HFFc6 (cell line): Measurements from ENCODE around the gene LCA5. TPM values are rescaled to one million over a fixed set of nuclear protein-coding genes. Genes with fewer than 3 reads are reported as not detected.
"Not testable (repeated sequence)": the region's sequence is repeated elsewhere in the genome, so short reads cannot be mapped to it uniquely, and the experiment has no call there.

Experiments
- DNase-seq: peaks from one replicate; pipeline ENCODE4 v3.0.0-alpha.2; 2018
- H3K27ac Mint-ChIP-seq: 2 replicates; pipeline ENCODE4 v1.8.0; 2020; ENCODE audit warnings: mild to moderate bottlenecking, mixed read lengths
- H3K27me3 Mint-ChIP-seq: 2 replicates; pipeline ENCODE4 v1.8.0; 2021; ENCODE audit warnings: mild to moderate bottlenecking, moderate library complexity, mixed read lengths; ENCODE audit not compliant: insufficient read depth
- H3K36me3 Mint-ChIP-seq: 2 replicates; pipeline ENCODE4 v1.8.0; 2021; ENCODE audit warnings: low read depth, mixed read lengths
- H3K4me1 Mint-ChIP-seq: 2 replicates; pipeline ENCODE4 v1.8.0; 2020; ENCODE audit warnings: low read depth, mixed read lengths
- H3K4me3 Mint-ChIP-seq: 2 replicates; pipeline ENCODE4 v1.8.0; 2020; ENCODE audit warnings: mild to moderate bottlenecking, moderate library complexity, mixed read lengths
- H3K9me3 Mint-ChIP-seq: 2 replicates; pipeline ENCODE4 v1.8.0; 2020; ENCODE audit warnings: mild to moderate bottlenecking, mixed read lengths
- CTCF ChIP-seq: fragments of 200-600 bp; sonication (generic); IDR thresholded peaks from 2 replicates; pipeline ENCODE4 v1.5.0; 2021; ENCODE audit warnings: antibody characterized with exemption, mild to moderate bottlenecking
- long read RNA-seq: library from polyadenylated mRNA; unstranded; transcript quantifications from one replicate; pipeline ENCODE4 v2.0.0, GENCODE V29; 2019
- total RNA-seq, 6 experiments: library from RNA; stranded (reverse); fragmentation: NEBNext Ultra II Directional; extraction: Animal tissue kit (Norgen Biotek cat#: 25700); gene quantifications; 2 replicates in 1 of 6; 3 replicates in 5 of 6; pipeline ENCODE4 v1.2.3, GENCODE V29; 2021

Gene LCA5
- total RNA-seq = 1 to 10 TPM; 2.9 to 3.8 (median 3.3) TPM
- long read RNA-seq, full-length matches to known transcripts = 2 of 7 reads
- long read RNA-seq, partial matches to known transcripts = 3 of 7 reads
- long read RNA-seq, other reads (novel, unspliced or antisense) = 2 of 7 reads

GRCh38 chr6:79536954-79537747 is at the start of gene LCA5:
TSS of gene LCA5 (minus strand) at chr6:79537430. CDS start at chr6:79518894, 18,536 bp downstream.
- peaks cover 8% of the 10 kb centered on the region; the same call in 1 of the 2 replicates for H3K36me3 Mint-ChIP-seq
- no peak within 1 kb of the TSS for H3K4me3 Mint-ChIP-seq
- no peaks in the 10 kb centered on the region for H3K9me3 Mint-ChIP-seq
- DNase-seq = peak; percentile 97
- no peak for TF ChIP-seq CTCF
- H3K27ac Mint-ChIP-seq = no peak within 1 kb of the TSS
- H3K4me1 Mint-ChIP-seq = peaks cover 17% of the 10 kb centered on the region
- peaks cover 2% of the 10 kb centered on the region; the same call in 1 of the 2 replicates for H3K27me3 Mint-ChIP-seq

DNA sequence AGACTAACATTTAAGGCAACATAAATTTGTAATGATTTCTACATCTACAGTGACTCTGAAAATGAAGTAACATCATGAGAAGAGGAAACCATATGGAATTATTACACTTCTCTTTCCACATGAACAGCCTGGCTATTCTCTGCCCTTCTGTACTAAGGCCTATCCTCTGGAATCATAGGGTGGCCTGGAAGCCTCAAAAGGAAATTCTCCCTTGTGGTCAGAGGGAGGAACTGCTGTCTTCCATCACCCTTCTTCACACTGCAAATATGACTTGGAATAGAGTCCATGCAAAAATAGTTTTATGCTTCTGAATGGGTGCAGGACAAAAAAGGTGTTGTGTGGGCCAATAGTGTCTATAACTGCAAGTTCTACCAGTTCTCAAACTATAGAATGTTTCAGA is 49.3 kb upstream of the LCA5 start:
- peak; percentile 70 for TF ChIP-seq CTCF
- Mint-ChIP-seq H3K27ac (no peak overlapping the region), H3K4me1 (no peaks in the 10 kb centered on the region), H3K4me3 (no peak overlapping the region), H3K27me3 (peaks cover 1% of the 10 kb centered on the region; the same call in 1 of the 2 replicates), H3K9me3 (peaks cover 11% of the 10 kb centered on the region), H3K36me3 (no peaks in the 10 kb centered on the region)
- peak; percentile 36 for DNase-seq

GRCh38 chr6:79584332-79584731 is 47.1 kb upstream of the LCA5 start:
- Mint-ChIP-seq H3K36me3 (no peaks in the 10 kb centered on the region), H3K9me3 (peaks cover 16% of the 10 kb centered on the region), H3K4me1 (no peaks in the 10 kb centered on the region), H3K27ac (no peak overlapping the region), H3K4me3 (no peak overlapping the region), H3K27me3 (peaks cover 1% of the 10 kb centered on the region; the same call in 1 of the 2 replicates)
- no peak for TF ChIP-seq CTCF
- no peak for DNase-seq

DNA sequence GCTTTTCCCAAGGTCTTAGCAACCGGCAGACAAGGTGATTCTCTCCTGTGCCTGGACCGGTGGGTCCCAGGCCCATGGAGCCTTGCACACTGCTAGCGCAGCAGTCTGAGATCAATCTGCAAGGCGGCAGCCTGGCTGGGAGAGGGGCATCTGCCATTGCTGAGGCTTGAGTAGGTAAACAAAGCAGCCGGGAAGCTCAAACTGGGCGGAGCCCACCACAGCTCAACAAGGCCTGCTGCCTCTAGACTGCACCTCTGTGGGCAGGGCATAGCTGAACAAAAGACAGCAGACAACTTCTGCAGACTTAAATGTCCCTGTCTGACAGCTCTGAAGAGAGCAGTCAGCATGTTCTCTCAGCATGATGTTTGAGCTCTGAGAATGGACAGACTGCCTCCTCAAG is 40.7 kb upstream of the LCA5 start:
- not testable (repeated sequence) for H3K27ac Mint-ChIP-seq, H3K4me3 Mint-ChIP-seq, DNase-seq, H3K36me3 Mint-ChIP-seq, H3K27me3 Mint-ChIP-seq
- H3K4me1 Mint-ChIP-seq = peaks cover 13% of the 10 kb centered on the region
- peaks cover 16% of the 10 kb centered on the region for H3K9me3 Mint-ChIP-seq

DNA sequence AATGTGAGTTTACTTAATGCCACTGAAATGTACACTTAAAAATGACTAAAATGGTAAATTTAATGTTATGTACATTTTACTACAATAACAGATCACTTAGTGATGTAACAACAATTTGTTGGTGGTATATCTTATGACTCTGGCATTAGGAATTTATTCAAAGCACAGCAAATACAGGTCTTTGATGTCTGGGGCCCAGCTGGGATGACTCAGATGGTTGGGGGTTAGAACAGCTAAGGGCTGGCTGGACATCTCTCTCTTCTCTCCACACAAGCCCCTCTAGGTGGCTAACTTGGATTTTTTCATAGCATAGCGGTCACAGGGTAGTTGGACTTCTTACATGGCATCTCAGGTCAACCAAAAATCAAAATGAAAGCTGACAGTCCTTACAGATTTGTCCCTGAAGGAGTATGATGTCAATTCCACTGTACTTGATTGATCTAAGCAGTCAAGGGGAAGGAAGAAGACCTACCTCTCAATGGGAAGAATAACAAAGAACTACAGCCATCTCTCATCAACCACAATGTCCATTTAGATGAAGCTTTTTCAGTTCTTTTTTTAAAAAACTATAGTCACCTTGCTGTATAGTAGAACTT is 37.5 kb upstream of the LCA5 start:
- DNase-seq = peak; percentile 13
- peaks cover 23% of the 10 kb centered on the region for H3K4me1 Mint-ChIP-seq
- no peak for TF ChIP-seq CTCF
- no peak overlapping the region for H3K27ac Mint-ChIP-seq
- no peaks in the 10 kb centered on the region; the same call in 1 of the 2 replicates for H3K27me3 Mint-ChIP-seq
- H3K4me3 Mint-ChIP-seq = no peak overlapping the region
- H3K36me3 Mint-ChIP-seq = no peaks in the 10 kb centered on the region; the same call in 1 of the 2 replicates
- H3K9me3 Mint-ChIP-seq = no peaks in the 10 kb centered on the region

GRCh38 chr6:79574174-79574573 is 36.9 kb upstream of the LCA5 start:
- no peaks in the 10 kb centered on the region; the same call in 1 of the 2 replicates for H3K27me3 Mint-ChIP-seq
- peaks cover 23% of the 10 kb centered on the region for H3K4me1 Mint-ChIP-seq
- no peak overlapping the region for H3K4me3 Mint-ChIP-seq
- DNase-seq = no peak
- no peak for TF ChIP-seq CTCF
- H3K36me3 Mint-ChIP-seq = no peaks in the 10 kb centered on the region; the same call in 1 of the 2 replicates
- no peak overlapping the region for H3K27ac Mint-ChIP-seq
- no peaks in the 10 kb centered on the region for H3K9me3 Mint-ChIP-seq
